Measurements from ENCODE around the gene IDS. TPM values are rescaled to one million over a fixed set of nuclear protein-coding genes. Genes with fewer than 3 reads are reported as not detected.

Gene IDS
- total RNA-seq, 1 donor from 2014 or later, result 99.1 TPM

DNA sequence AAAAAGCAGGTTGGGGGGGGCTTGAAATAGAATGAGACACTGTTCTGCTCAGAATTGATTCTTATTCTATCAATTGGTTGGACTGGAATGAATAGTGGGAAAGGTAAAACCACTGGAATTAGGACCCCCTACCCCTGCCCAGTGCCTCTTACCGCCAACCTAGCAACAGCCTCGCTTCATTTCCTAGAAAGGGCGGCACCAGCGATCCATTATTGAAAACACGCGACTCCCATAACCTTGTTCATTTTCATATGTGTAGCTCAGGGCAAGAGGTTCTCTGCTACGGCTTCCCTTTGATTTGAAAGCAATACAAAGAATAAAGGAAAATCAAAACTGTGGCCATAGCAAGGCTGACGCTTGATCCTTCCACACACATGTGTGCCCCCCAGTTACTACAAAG is 33.7 kb downstream of the IDS start:
- Mint-ChIP-seq H3K4me3 (no peak overlapping the region), H3K27ac (no peak overlapping the region), H3K36me3 (ENCODE audit: low read depth) (peaks cover 6% of the 10 kb centered on the region), H3K4me1 (peaks cover 3% of the 10 kb centered on the region), H3K27me3 (peaks cover 3% of the 10 kb centered on the region), H3K9me3 (no peaks in the 10 kb centered on the region)
- POLR2A ChIA-PET, result no interaction called here
- ATAC-seq (ENCODE audit: low read depth) (no peak), DNase-seq (no peak)
- CTCF ChIA-PET, result interaction anchor here (0.8 to 2.5 kb wide), 6 partner anchors 10 to 1424 kb away, joined by 3 to 16 read pairs (median 4); no protein-coding TSS in a partner anchor
- TF ChIP-seq, protein P1, sequence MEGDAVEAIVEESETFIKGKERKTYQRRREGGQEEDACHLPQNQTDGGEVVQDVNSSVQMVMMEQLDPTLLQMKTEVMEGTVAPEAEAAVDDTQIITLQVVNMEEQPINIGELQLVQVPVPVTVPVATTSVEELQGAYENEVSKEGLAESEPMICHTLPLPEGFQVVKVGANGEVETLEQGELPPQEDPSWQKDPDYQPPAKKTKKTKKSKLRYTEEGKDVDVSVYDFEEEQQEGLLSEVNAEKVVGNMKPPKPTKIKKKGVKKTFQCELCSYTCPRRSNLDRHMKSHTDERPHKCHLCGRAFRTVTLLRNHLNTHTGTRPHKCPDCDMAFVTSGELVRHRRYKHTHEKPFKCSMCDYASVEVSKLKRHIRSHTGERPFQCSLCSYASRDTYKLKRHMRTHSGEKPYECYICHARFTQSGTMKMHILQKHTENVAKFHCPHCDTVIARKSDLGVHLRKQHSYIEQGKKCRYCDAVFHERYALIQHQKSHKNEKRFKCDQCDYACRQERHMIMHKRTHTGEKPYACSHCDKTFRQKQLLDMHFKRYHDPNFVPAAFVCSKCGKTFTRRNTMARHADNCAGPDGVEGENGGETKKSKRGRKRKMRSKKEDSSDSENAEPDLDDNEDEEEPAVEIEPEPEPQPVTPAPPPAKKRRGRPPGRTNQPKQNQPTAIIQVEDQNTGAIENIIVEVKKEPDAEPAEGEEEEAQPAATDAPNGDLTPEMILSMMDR (IDR thresholded peaks at IDR 0.05), result no peak
- intact Hi-C loops (cut with micrococcal nuclease), result loop anchor here (1.0 to 5.0 kb wide), 4 partner anchors 185 to 1994 kb away; no protein-coding TSS in a partner anchor

DNA sequence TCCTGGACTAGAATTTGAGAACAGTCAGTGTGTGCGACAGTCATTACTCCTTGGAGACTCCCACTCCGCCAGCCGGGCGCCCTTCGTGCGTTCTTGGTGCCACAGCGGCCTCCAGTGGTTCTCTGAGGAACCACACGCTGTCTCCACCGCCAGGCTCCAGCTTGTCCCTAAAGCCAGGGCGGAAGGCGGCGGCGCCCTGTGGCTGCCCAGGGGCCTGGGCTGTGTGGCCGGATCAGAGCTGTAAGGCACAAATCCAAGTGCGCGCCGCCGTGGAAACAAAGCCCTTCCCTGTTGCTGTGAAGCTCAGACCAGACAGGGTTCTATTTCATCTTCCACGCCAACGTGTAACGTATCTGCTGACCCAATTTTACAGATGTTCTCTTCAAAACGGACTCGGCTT is 34.2 kb downstream of the IDS start:
- POLR2A ChIA-PET, result no interaction called here
- Mint-ChIP-seq H3K4me1 (peaks cover 3% of the 10 kb centered on the region), H3K36me3 (ENCODE audit: low read depth) (peaks cover 6% of the 10 kb centered on the region), H3K9me3 (no peaks in the 10 kb centered on the region), H3K4me3 (no peak overlapping the region), H3K27me3 (peaks cover 3% of the 10 kb centered on the region), H3K27ac (no peak overlapping the region)
- TF ChIP-seq, protein P1 (IDR thresholded peaks at IDR 0.05), result no peak
- intact Hi-C loops (cut with micrococcal nuclease), result loop anchor here (1.0 to 5.0 kb wide), 4 partner anchors 184 to 1994 kb away; no protein-coding TSS in a partner anchor
- ATAC-seq (ENCODE audit: low read depth) (peak; percentile 70), DNase-seq (peak; percentile 34)
- CTCF ChIA-PET, result interaction anchor here (0.8 to 2.5 kb wide), 7 partner anchors 9 to 1424 kb away, joined by 3 to 16 read pairs (median 4); no protein-coding TSS in a partner anchor

DNA sequence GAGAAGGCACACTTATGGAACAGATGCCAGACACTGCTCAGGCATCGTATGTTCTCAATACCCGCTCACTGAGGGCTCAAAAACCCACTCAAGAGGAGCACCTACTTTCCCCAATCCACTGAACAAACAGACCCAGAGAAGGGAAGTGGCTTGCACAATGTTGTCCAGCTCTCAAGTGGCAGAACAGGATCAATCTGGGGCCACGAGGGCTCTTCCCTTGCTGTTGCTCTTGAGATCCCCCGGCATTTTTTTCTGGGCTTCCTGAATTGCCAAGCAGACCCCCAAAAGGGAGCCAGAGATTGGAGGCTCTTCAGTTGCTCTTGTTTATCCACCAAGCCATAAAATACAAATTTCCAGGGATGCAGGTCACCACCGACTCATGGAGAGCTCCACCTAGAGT is 35.7 kb downstream of the IDS start:
- Mint-ChIP-seq H3K27me3 (peaks cover 3% of the 10 kb centered on the region), H3K36me3 (ENCODE audit: low read depth) (no peaks in the 10 kb centered on the region), H3K27ac (no peak overlapping the region), H3K4me1 (peaks cover 3% of the 10 kb centered on the region), H3K4me3 (no peak overlapping the region), H3K9me3 (no peaks in the 10 kb centered on the region)
- DNase-seq, result no peak
- intact Hi-C loops (cut with micrococcal nuclease), result no loop called here
- POLR2A ChIA-PET, result no interaction called here
- CTCF ChIA-PET, result interaction anchor here (1.3 to 2.5 kb wide), 3 partner anchors 183 to 1419 kb away, joined by 3 to 16 read pairs (median 4); no protein-coding TSS in a partner anchor
- TF ChIP-seq, protein P1 (IDR thresholded peaks at IDR 0.05), result no peak
- ATAC-seq (ENCODE audit: low read depth), result no peak

DNA sequence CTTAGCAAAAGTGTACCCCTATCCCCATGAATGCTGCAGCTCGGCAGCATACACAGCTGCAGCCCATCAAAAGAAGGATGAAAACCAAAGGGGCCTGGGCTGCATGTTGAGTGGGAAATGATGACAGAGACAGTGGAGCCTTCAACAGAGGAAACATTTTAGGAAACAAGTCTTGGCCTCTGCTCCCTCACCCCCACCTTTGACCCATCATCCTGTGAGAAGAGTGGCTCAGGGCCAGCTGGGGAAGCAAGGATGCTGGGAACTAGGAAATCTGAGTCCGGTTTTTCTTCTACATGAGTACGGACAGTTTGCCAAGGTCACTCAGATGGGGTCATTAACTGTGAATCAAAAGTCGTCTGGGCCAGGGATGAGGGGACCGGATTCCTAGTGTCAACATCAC is 37.2 kb downstream of the IDS start:
- peaks cover 3% of the 10 kb centered on the region for H3K27me3 Mint-ChIP-seq
- peaks cover 3% of the 10 kb centered on the region for H3K4me1 Mint-ChIP-seq
- no peak overlapping the region for H3K27ac Mint-ChIP-seq
- no peak overlapping the region for H3K4me3 Mint-ChIP-seq
- DNase-seq (no peak), ATAC-seq (ENCODE audit: low read depth) (no peak)
- POLR2A ChIA-PET, result no interaction called here
- no peaks in the 10 kb centered on the region for H3K9me3 Mint-ChIP-seq
- no peaks in the 10 kb centered on the region for H3K36me3 Mint-ChIP-seq (ENCODE audit: low read depth)
- intact Hi-C loops (cut with micrococcal nuclease), result no loop called here
- CTCF ChIA-PET, result no interaction called here
- TF ChIP-seq, protein P1 (IDR thresholded peaks at IDR 0.05), result no peak

DNA sequence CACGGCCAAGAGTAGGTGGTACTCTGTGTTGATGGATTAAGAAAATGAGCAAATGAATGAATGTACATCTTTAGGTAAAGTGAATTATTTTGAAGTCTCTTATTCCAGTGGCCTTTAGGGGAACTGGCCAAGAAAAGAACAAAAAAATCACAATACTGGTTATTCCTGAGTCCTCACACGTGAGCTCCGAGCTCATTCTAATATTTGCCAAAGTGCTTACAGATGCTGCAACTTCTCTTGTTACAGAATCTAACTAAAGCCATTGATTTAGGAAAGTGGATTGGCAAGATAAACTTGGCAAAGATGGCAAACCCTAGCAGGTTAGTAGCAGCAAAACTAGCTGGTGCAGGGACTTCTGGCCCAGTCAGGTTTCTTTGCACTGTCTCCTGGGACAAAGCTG is 37.6 kb downstream of the IDS start:
- ATAC-seq (ENCODE audit: low read depth) (no peak), DNase-seq (no peak)
- POLR2A ChIA-PET, result no interaction called here
- no peaks in the 10 kb centered on the region for H3K9me3 Mint-ChIP-seq
- TF ChIP-seq, protein P1 (IDR thresholded peaks at IDR 0.05), result no peak
- H3K27ac Mint-ChIP-seq, result no peak overlapping the region
- no peaks in the 10 kb centered on the region for H3K36me3 Mint-ChIP-seq (ENCODE audit: low read depth)
- no peak overlapping the region for H3K4me3 Mint-ChIP-seq
- intact Hi-C loops (cut with micrococcal nuclease), result no loop called here
- H3K27me3 Mint-ChIP-seq, result peaks cover 3% of the 10 kb centered on the region
- H3K4me1 Mint-ChIP-seq, result peaks cover 3% of the 10 kb centered on the region
- CTCF ChIA-PET, result no interaction called here

Data from activated B cell treated with CpG ODN at 0.5 μM for 24 hours (primary cell).